Neural cell (in vitro differentiated cells): ENCODE data around the gene CDKL4. TPM values are rescaled to one million over a fixed set of nuclear protein-coding genes. Genes with fewer than 3 reads are reported as not detected.

ENCODE experiments used
- H2AFZ ChIP-seq: fragments of 200-600, 300-800 bp; sonication (generic), shearing (Covaris generic); 2 replicates; pipeline ENCODE4 v1.6.0; 2014; ENCODE audit warnings: low read depth, mild to moderate bottlenecking, antibody characterized with exemption, low read length, moderate library complexity
- H3F3A ChIP-seq: fragments of 200-600 bp; shearing (Covaris generic); 2 replicates; pipeline ENCODE4 v1.6.1; 2016; ENCODE audit warnings: mild to moderate bottlenecking, moderate library complexity, mixed read lengths, antibody characterized with exemption, low read length; ENCODE audit not compliant: insufficient read depth, poor library complexity, severe bottlenecking
- H3K27ac ChIP-seq: fragments of 200-600, 300-800 bp; sonication (generic), shearing (Covaris generic); 2 replicates; pipeline ENCODE4 v1.5.1; 2014; ENCODE audit warnings: mild to moderate bottlenecking, low read length, moderate library complexity
- H3K27me3 ChIP-seq: fragments of 300-800, 200-600 bp; sonication (generic), shearing (Covaris generic); 2 replicates; pipeline ENCODE4 v1.6.0; 2014; ENCODE audit warnings: mild to moderate bottlenecking, low read depth, low read length, moderate library complexity; ENCODE audit not compliant: insufficient read depth
- H3K36me3 ChIP-seq: fragments of 300-800, 200-600 bp; sonication (generic), shearing (Covaris generic); 2 replicates; pipeline ENCODE4 v1.5.1; 2014; ENCODE audit warnings: mild to moderate bottlenecking, antibody characterized with exemption, low read length, moderate library complexity; ENCODE audit not compliant: insufficient read depth
- H3K4me2 ChIP-seq: fragments of 300-800, 200-600 bp; sonication (generic), shearing (Covaris generic); 2 replicates; pipeline ENCODE4 v1.6.0; 2014; ENCODE audit warnings: mild to moderate bottlenecking, low read length
- H3K4me3 ChIP-seq: fragments of 300-800, 200-600 bp; sonication (generic), shearing (Covaris generic); 2 replicates; pipeline ENCODE4 v1.5.1; 2014; ENCODE audit warnings: mild to moderate bottlenecking, low read length, moderate library complexity
- H3K79me2 ChIP-seq: fragments of 200-600 bp; shearing (Covaris generic); replicated peaks from 2 replicates; pipeline ENCODE4 v1.6.0; 2014; ENCODE audit warnings: mild to moderate bottlenecking, low read length, moderate library complexity; ENCODE audit not compliant: insufficient read depth
- H3K9ac ChIP-seq: fragments of 300-800, 200-600 bp; sonication (generic), shearing (Covaris generic); 2 replicates; pipeline ENCODE4 v1.6.1; 2016; ENCODE audit warnings: mild to moderate bottlenecking, low read length, mixed read lengths
- H3K9me2 ChIP-seq: fragments of 200-600 bp; shearing (Covaris generic); 2 replicates; pipeline ENCODE4 v1.6.1; 2016; ENCODE audit warnings: mild to moderate bottlenecking, low read length, mixed read lengths; ENCODE audit not compliant: insufficient read depth
- H3K9me3 ChIP-seq: fragments of 200-600, 300-800 bp; sonication (generic), shearing (Covaris generic); 2 replicates; pipeline ENCODE4 v1.6.1; 2016; ENCODE audit warnings: mild to moderate bottlenecking, mixed run types, low read length, moderate library complexity, mixed read lengths
- H4K20me1 ChIP-seq: fragments of 200-600 bp; shearing (Covaris generic); 2 replicates; pipeline ENCODE4 v1.6.1; 2016; ENCODE audit warnings: mild to moderate bottlenecking, mixed run types; ENCODE audit not compliant: insufficient read depth
- EP300 ChIP-seq: fragments of 450-650 bp; conservative IDR thresholded peaks from 2 replicates; pipeline ENCODE4 v1.6.1; 2014; ENCODE audit warnings: antibody characterized with exemption, mild to moderate bottlenecking, moderate library complexity; ENCODE audit not compliant: poor library complexity, severe bottlenecking
- EZH2 ChIP-seq: fragments of 200-600, 300-800 bp; shearing (Covaris generic), sonication (generic); IDR thresholded peaks from 2 replicates; pipeline ENCODE4 v1.6.1; 2014; ENCODE audit warnings: antibody characterized with exemption, low read length, borderline replicate concordance, mild to moderate bottlenecking; ENCODE audit not compliant: insufficient read depth, poor library complexity, severe bottlenecking
- MXI1 ChIP-seq: fragments of 450-650 bp; conservative IDR thresholded peaks from 2 replicates; pipeline ENCODE4 v1.6.1; 2014; ENCODE audit warnings: antibody characterized with exemption, mild to moderate bottlenecking; ENCODE audit not compliant: poor library complexity, severe bottlenecking
- POLR2AphosphoS5 ChIP-seq: IDR thresholded peaks from 2 replicates; pipeline ENCODE4 v1.6.1; 2012
- RAD21 ChIP-seq: fragments of 450-650 bp; conservative IDR thresholded peaks from 2 replicates; pipeline ENCODE4 v1.6.1; 2014; ENCODE audit warnings: antibody characterized with exemption, mild to moderate bottlenecking, moderate library complexity
- SMC3 ChIP-seq: fragments of 450-650 bp; conservative IDR thresholded peaks from 2 replicates; pipeline ENCODE4 v1.6.1; 2014; ENCODE audit warnings: antibody characterized with exemption, mild to moderate bottlenecking, moderate library complexity; ENCODE audit not compliant: poor library complexity
- TAF1 ChIP-seq: IDR thresholded peaks from 2 replicates; pipeline ENCODE4 v1.6.1; 2012; ENCODE audit warnings: low read depth
- polyA plus RNA-seq: library from polyadenylated mRNA; depleted of rRNA; stranded (reverse); fragments of >200 nt; gene quantifications from 2 replicates; pipeline ENCODE4 v1.2.3, GENCODE V29; 2014
- TF ChIP-seq, protein P1 (sequence below): fragments of 450-650 bp; IDR thresholded peaks from 2 replicates; pipeline ENCODE4 v1.5.1; 2014; ENCODE audit warnings: antibody characterized with exemption, mild to moderate bottlenecking, moderate library complexity; ENCODE audit not compliant: poor library complexity, severe bottlenecking
- TF ChIP-seq, protein P2 (sequence below): IDR thresholded peaks from 2 replicates; pipeline ENCODE4 v1.6.1; 2012; ENCODE audit warnings: borderline replicate concordance

CDKL4 gene
- polyA plus RNA-seq, 1 donor from 2014 or later = not detected

DNA sequence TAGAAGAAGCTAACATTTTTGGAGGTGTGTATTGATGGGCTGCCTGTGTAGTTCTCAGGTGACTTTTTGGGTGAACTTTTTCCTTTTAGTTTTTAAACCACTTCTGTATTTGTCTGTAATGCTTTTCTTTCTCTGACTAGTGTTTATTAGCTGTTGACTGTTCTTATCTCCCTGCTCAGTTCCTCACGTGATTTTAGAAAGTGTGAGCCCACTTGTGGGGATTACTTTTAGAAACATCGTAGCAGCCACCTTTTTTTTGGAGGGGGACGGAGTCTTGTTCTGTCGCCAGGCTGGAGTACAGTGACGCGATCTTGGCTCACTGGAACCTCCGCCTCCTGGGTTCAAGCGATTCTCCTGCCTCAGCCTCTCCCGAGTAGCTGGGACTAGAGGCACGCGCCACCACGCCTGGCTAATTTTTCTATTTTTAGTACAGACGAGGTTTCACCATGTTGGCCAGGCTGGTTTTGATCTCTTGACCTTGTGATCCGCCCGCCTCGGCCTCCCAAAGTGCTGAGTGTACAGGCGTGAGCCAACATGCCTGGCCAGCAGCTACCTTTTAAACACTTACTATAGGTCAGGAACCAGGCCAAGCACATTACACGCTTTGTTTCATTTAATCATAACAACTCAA lies 9.2 kb upstream of the CDKL4 start:
- no peak overlapping the region for H3K9ac ChIP-seq
- H3K27me3 ChIP-seq = no peaks in the 10 kb centered on the region
- no peak overlapping the region for H3K4me2 ChIP-seq
- no peaks in the 10 kb centered on the region for H3K9me3 ChIP-seq
- no peaks in the 10 kb centered on the region for H4K20me1 ChIP-seq
- no peaks in the 10 kb centered on the region for H3F3A ChIP-seq
- H3K27ac ChIP-seq = no peak overlapping the region
- H3K4me3 ChIP-seq = no peak overlapping the region
- no peak overlapping the region for H2AFZ ChIP-seq
- TF ChIP-seq MXI1 (no peak), RAD21 (no peak), EP300 (no peak), POLR2AphosphoS5 (no peak), SMC3 (no peak), TAF1 (no peak), EZH2 (no peak)
- TF ChIP-seq, protein P1, sequence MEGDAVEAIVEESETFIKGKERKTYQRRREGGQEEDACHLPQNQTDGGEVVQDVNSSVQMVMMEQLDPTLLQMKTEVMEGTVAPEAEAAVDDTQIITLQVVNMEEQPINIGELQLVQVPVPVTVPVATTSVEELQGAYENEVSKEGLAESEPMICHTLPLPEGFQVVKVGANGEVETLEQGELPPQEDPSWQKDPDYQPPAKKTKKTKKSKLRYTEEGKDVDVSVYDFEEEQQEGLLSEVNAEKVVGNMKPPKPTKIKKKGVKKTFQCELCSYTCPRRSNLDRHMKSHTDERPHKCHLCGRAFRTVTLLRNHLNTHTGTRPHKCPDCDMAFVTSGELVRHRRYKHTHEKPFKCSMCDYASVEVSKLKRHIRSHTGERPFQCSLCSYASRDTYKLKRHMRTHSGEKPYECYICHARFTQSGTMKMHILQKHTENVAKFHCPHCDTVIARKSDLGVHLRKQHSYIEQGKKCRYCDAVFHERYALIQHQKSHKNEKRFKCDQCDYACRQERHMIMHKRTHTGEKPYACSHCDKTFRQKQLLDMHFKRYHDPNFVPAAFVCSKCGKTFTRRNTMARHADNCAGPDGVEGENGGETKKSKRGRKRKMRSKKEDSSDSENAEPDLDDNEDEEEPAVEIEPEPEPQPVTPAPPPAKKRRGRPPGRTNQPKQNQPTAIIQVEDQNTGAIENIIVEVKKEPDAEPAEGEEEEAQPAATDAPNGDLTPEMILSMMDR = no peak
- TF ChIP-seq, protein P2, sequence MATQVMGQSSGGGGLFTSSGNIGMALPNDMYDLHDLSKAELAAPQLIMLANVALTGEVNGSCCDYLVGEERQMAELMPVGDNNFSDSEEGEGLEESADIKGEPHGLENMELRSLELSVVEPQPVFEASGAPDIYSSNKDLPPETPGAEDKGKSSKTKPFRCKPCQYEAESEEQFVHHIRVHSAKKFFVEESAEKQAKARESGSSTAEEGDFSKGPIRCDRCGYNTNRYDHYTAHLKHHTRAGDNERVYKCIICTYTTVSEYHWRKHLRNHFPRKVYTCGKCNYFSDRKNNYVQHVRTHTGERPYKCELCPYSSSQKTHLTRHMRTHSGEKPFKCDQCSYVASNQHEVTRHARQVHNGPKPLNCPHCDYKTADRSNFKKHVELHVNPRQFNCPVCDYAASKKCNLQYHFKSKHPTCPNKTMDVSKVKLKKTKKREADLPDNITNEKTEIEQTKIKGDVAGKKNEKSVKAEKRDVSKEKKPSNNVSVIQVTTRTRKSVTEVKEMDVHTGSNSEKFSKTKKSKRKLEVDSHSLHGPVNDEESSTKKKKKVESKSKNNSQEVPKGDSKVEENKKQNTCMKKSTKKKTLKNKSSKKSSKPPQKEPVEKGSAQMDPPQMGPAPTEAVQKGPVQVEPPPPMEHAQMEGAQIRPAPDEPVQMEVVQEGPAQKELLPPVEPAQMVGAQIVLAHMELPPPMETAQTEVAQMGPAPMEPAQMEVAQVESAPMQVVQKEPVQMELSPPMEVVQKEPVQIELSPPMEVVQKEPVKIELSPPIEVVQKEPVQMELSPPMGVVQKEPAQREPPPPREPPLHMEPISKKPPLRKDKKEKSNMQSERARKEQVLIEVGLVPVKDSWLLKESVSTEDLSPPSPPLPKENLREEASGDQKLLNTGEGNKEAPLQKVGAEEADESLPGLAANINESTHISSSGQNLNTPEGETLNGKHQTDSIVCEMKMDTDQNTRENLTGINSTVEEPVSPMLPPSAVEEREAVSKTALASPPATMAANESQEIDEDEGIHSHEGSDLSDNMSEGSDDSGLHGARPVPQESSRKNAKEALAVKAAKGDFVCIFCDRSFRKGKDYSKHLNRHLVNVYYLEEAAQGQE = no peak
- no peaks in the 10 kb centered on the region for H3K79me2 ChIP-seq
- H3K36me3 ChIP-seq = peaks cover 20% of the 10 kb centered on the region
- no peaks in the 10 kb centered on the region for H3K9me2 ChIP-seq

DNA sequence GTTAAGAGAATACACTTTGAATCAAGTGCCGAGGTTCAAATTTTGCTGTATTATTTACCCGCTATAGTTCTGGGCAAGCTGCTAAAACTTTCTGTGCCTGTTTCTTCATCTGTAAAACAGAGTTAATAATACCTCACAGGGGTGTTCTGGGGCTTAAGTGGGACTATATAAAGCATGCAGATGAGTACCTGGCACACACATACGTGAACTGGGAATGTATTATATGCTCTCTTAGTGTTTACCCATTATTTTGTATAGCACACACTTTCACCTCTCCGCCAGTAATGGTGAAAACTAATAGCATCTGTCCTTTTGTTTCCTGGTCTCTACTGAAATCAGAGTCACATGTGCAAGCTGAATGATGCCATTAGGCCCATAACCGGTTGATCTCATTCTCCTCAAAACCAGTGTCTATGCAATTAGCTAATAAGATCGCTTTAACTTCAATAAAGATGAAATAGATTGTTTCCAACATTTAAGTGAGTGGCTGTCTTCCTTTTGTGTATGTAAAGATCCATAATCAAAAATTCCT lies 3.8 kb upstream of the CDKL4 start:
- no peak for TF ChIP-seq MXI1
- TF ChIP-seq, protein P1 = no peak
- Histone ChIP-seq H3F3A (no peaks in the 10 kb centered on the region), H3K9ac (no peak overlapping the region), H3K4me2 (no peak overlapping the region), H3K79me2 (no peaks in the 10 kb centered on the region), H3K9me3 (no peaks in the 10 kb centered on the region), H3K9me2 (no peaks in the 10 kb centered on the region), H4K20me1 (no peaks in the 10 kb centered on the region), H3K27ac (no peak overlapping the region), H2AFZ (no peak overlapping the region), H3K27me3 (no peaks in the 10 kb centered on the region), H3K4me3 (no peak overlapping the region), H3K36me3 (peaks cover 10% of the 10 kb centered on the region)
